Activated CD4-positive, alpha-beta T cell treated with anti-CD3 and anti-CD28 coated beads, Interleukin-2, Interleukin-4, amounts not matched to agents 100 ng/mL and 50 ng/mL, durations not matched to agents 16 hours and 8 hours (primary cell): ENCODE measurements around the gene HECTD1.
"Not testable (repeated sequence)": the region's sequence is repeated elsewhere in the genome, so short reads cannot be mapped to it uniquely, and the experiment has no call there.

ENCODE experiments used
- DNase-seq: peaks from one replicate; pipeline ENCODE4 v3.0.0-alpha.2; 2020; ENCODE audit warnings: low spot score

HECTD1 gene

GRCh38 chr14:31092160-31092708, 115.4 kb downstream of the HECTD1 start:
- DNase-seq = no peak

DNA sequence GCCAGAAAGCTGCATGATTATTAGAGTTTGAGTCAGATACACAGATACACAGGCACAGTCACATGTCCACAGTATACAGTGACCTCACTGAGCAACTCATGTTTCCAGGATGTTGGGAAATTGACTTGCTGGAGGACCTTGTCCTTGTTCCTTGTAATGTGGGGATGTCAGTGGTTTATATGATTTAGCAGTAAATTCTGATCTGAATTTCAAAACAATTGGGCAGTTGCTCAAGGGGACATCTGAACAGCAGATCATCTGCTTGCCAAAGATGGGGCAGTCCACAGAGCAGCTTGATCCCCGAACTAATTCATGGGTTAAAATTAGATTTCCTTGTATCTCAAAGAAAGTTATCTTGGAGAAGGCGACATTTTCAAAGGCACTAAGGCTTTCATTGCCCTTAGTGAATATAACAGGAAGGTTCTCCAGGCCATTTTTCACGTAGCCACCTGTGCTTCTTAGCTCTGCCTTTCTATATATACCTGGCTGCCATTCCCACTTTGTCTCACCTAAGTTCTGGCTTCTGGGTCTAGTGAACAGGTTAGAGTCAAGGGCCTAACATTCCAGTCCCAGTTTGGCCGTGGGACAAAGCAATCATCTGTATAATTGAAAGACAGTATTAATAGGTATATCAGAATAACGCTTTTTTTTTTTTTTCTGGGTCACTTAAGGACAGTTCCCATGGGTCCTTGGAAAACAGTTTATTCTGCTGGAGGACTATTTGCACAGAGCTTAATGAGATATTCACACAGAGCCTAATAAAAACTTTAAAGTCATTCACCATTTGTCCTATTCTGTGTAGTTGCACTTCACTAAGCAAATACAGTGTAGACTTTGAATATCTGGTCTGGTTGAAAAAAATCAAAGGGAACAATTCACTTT, 116.5 kb downstream of the HECTD1 start:
- DNase-seq = no peak

DNA sequence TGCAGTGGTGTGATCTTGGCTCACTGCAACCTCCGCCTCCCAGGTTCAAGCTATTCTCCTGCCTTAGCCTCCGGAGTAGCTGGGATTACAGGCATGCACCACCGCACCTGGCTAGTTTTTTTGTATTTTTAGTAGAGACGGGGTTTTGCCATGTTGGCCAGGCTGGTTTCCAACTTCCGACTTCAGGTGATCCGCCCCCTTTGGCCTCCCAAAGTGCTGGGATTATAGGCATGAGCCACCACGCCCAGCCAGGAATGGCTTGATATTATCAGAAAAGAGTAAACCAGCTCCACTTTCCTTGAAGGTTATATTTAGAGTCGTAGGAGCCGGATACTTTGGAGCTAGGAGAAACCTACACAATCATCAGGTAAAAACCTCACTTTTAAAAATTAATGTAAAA, 121.1 kb downstream of the HECTD1 start:
- not testable (repeated sequence) for DNase-seq

- DNase-seq = no peak
These were observed 122.6 kb downstream of the HECTD1 start for GRCh38 chr14:31085027-31085426.

DNA sequence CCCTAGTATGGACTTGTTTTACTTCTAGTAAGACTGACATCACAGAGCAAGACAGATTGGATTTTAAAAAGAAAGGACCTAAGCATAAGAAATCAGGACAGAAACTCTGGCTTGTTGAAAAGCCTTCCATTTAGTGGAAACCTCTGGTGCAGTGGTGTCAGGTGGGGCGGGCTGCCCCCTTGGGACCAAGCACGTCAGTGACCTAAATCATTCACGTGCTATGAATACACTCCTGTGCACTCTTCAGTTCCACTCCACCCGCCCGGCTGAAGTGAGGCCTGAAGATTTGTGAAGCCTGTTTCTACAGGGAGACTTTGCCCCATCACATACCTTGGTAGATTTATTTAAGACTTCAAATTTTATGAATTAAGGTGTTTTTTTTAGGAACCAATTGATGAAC, 123.2 kb downstream of the HECTD1 start:
- no peak for DNase-seq

GRCh38 chr14:31083781-31084180, 123.8 kb downstream of the HECTD1 start:
- DNase-seq = no peak

DNA sequence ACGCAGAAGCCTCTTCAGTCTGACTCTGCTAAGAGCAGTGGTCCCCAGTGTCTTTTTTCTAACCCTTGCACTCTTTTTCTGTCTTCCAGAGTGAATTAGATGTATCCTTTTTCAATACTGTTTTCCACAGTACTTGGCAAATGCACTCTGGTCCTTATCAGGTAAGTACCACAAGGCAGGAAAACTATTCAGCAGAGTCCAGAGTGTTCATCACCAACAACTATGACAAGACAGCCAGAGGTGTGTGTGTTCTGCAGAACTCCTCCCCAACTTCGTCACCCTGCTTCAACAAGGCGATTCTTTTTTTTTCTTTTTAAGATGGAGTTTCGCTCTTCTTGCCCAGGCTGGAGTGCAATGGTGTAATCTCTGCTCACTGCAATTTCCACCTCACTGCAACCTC, 127.1 kb downstream of the HECTD1 start:
- no peak for DNase-seq

- DNase-seq = no peak
These were observed 127.5 kb downstream of the HECTD1 start for GRCh38 chr14:31080056-31080455.

DNA sequence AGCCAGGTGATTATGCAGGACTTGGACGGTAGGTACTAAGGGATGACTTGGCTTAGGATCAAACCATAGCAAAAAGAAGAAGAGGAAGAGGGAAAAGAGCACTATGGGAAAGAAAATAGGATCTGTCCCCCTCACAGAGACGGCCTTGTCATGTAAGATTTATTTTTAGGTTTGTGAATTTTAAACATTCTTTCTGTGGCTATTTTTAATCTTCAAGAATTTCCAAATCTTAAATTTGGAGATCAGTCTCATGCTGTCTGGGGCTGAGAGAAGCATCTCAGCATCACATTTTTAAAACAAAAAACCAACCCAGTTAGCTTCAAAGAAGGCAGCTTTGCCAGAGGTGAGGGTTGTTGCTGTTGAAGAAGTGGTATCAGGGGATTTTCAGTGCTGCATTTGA, 128.8 kb downstream of the HECTD1 start:
- no peak for DNase-seq

DNA sequence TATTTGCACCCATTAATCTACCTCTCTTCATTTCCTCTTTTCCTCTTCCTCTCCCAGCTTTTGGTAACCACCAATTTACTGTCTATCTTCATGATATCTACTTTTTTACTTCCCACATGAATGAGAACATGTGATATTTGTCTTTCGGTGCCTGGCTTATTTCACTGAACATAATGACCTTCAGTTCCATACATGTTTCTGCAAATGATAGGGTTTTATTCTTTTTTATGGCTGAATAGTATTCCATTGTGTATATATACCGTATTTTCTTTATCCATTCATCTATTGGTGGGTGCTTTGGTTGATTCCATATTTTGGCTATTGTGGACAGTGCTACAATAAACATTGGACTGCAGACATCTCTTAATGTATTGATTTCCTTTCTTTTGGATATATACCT, 132.4 kb downstream of the HECTD1 start:
- DNase-seq = no peak

GRCh38 chr14:31071151-31071550, 136.4 kb downstream of the HECTD1 start:
- DNase-seq = no peak

DNA sequence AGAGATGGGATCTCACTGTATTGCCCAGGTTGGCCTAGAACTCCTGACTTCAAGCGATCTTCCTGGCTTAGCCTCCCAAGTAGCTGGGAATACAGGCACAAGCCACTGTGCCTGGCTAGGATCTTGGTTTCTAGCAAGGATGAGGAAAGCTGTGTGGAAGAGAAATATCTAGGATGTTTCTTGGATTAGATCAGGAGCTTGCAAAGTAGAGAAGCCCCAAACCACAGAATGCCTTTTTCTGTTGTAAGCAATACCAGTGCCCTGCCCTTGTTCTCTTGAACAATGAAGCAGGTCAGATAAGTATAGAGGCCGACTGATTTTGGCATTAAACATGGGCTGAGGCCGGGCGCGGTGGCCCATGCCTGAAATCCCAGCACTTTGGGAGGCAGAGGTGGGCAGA, 137.2 kb downstream of the HECTD1 start:
- DNase-seq = no peak

DNA sequence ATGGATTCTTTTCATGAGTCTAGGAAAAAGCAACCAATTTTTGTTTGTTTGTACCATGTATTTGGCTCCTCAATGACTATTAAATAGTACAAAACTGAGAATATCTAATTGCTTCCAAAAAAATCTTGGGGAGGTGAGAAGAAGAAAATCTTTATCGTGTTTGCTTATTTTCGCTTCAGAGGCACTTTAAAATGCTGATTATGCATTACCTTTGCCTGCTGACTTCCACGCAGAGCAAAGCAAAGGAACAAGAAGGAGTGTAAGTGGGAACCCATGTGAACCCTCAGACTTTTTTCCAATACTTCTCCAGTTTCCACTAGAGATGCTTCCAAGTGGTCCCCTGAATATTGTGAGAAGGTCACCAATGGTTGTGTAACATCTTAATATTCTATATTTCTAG, 138.2 kb downstream of the HECTD1 start:
- no peak for DNase-seq

DNA sequence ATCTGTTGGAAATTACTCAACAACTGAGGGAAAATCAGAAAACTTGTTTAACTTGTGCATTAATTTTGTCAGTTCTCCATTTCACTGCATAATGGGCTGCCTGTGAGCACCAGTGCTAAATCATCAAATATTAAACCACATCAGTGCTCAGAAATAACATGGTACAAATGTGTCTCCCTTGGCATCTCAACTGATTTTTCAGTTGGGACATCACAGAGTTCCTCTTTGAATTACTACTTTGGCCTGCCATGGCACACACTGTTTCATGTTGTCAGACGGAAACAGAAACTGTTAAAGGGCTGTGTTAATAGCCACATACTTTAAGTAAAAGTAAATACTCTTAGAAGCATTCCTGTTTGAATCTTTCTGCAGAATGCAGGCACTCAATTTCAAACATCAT, 139.4 kb downstream of the HECTD1 start:
- DNase-seq = no peak

DNA sequence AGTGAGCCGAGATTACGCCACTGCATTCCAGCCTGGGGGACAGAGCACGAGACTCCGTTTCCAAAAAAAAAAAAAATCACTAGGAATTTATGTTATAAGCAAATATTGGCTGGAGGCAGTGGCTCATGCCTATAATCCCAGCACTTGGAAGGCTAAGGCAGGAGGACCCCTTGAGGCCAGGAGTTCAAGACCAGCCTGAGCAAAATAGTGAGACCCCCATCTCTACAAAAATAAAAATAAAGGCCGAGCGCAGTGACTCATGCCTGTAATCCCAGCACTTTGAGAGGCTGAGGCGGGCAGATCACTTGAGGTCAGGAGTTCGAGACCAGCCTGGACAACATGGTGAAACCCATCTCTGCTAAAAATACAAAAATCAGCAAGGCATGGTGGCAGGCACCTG, 144.7 kb downstream of the HECTD1 start:
- DNase-seq = not testable (repeated sequence)

GRCh38 chr14:31060253-31060875, 147.2 kb downstream of the HECTD1 start:
- DNase-seq = no peak

DNA sequence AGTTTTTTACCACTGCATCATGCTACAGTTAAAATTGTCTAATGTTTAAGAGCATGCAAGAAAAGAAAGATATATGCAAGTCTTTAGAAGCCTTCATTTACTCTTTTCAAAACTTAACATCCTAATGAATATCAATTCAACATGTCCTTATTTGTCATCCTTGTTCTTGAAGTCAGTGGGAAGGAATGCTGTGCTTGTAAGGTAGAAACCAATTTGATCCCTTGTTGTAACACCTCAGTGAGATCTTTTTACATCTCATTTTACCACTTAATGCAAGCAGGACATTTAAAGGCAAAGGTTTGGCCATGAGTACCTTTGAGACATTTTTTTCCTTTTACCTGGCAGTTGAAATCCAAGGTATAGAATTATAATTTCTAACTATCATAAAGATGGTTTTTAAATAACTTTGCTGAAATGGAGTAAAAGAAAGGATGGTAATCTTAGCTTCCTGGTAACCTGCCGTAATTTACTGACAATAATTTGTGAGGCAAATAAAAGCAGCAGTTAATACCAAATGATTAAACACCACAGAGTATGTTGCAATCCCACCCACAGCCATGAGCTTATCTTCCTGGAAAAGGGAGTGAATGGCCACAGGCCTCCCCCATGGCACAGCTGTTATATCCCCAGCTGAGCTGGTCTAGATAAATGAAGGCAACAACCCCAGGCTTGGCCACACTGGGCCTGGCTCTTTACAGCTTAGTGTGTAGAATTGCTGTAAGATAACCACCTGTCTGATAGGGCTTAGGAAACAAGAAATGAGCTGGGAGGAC, 148.3 kb downstream of the HECTD1 start:
- DNase-seq = no peak

DNA sequence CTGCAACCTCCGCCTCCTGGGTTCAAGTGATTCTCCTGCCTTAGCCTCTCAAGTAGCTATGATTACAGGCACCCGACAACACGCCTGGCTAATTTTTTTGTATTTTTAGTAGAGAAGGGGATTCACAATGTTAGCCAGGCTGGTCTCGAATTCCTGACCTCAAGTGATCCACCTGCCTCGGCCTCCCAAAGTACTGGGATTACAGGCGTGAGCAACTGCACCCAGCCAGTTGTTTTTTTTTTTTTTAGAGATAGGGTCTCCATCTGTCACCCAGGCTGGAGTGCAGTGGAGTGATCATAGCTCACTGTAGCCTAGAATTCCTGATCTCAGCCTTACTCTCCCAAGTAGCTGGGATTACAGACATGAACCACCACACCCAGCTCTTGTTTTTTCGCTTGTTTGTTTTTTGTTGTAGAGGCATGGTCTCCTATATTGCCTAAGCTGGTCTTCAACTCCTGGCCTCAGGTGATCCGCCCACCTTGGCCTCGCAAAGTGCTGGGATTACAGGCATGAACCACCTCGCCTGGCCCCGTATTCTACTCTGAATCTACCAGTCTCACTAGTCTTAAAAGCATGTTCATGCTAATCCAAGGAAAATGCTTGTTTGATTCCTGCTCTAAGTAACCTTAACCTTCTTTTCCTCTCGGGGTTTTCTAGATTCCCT, 149.8 kb downstream of the HECTD1 start:
- no peak for DNase-seq

- DNase-seq = no peak
These were observed 150.6 kb downstream of the HECTD1 start for GRCh38 chr14:31057035-31057434.

- DNase-seq = not testable (repeated sequence)
These were observed 154.5 kb downstream of the HECTD1 start for GRCh38 chr14:31052905-31053586.

GRCh38 chr14:31051511-31051910, 156.1 kb downstream of the HECTD1 start:
- DNase-seq = no peak
